WTC11 (cell line): ENCODE data around the gene DYRK2. TPM values are rescaled to one million over a fixed set of nuclear protein-coding genes. Genes with fewer than 3 reads are reported as not detected.
A peak's percentile ranks its signal among the peaks of the same experiment; 100 is the strongest.

Experiments
- ATAC-seq: fragments of 200-7000 bp; cut with Tn5 transposase; 2 replicates; pipeline ENCODE4 v1.10.0; 2021; ENCODE audit warnings: mild to moderate bottlenecking, moderate library complexity
- CTCF ChIA-PET: fragments of 300-600 bp; sonication (Branson Sonifier 250); formaldehyde crosslinking; loops from one replicate; lab custom pipeline; 2021; ENCODE audit warnings: antibody characterized with exemption; lab: Charles Lee
- POLR2A ChIA-PET: fragments of 350-600 bp; sonication (Branson Sonifier 250); formaldehyde crosslinking; loops from one replicate; lab custom pipeline; 2021; ENCODE audit warnings: antibody characterized with exemption; lab: Charles Lee
- DNase-seq: peaks from one replicate; pipeline ENCODE4 v3.0.0; 2021; ENCODE audit warnings: low spot score
- H3K27ac Mint-ChIP-seq: 2 replicates; pipeline ENCODE4 v1.8.0; 2021; ENCODE audit warnings: mixed read lengths
- H3K27me3 Mint-ChIP-seq: 2 replicates; pipeline ENCODE4 v1.8.0; 2021; ENCODE audit warnings: low read depth, mild to moderate bottlenecking, moderate library complexity, mixed read lengths
- H3K36me3 Mint-ChIP-seq: 2 replicates; pipeline ENCODE4 v1.8.0; 2021; ENCODE audit warnings: mixed read lengths
- H3K4me1 Mint-ChIP-seq: 2 replicates; pipeline ENCODE4 v1.8.0; 2022; ENCODE audit warnings: mixed read lengths
- H3K4me3 Mint-ChIP-seq: 2 replicates; pipeline ENCODE4 v1.8.0; 2021; ENCODE audit warnings: mild to moderate bottlenecking, moderate library complexity, mixed read lengths
- H3K9me3 Mint-ChIP-seq: 2 replicates; pipeline ENCODE4 v1.8.0; 2021; ENCODE audit warnings: mixed read lengths
- ARID4B ChIP-seq: sonication (generic); formaldehyde crosslinking; IDR thresholded peaks from 2 replicates; pipeline ENCODE4 v1.8.0; 2023; ENCODE audit warnings: missing genetic modification reagents, mild to moderate bottlenecking, borderline replicate concordance
- FOXK1 ChIP-seq: sonication (generic); formaldehyde crosslinking; IDR thresholded peaks from 2 replicates; pipeline ENCODE4 v1.8.0; 2022; ENCODE audit warnings: mild to moderate bottlenecking, moderate library complexity, missing genetic modification reagents
- FOXP4 ChIP-seq: sonication (generic); formaldehyde crosslinking; IDR thresholded peaks from 2 replicates; pipeline ENCODE4 v1.8.0; 2022; ENCODE audit warnings: mild to moderate bottlenecking, missing genetic modification reagents
- IRF2 ChIP-seq: sonication (generic); formaldehyde crosslinking; IDR thresholded peaks from 2 replicates; pipeline ENCODE4 v1.8.0; 2022; ENCODE audit warnings: low read depth, missing genetic modification reagents, borderline replicate concordance
- NR3C1 ChIP-seq: sonication (generic); formaldehyde crosslinking; conservative IDR thresholded peaks from 2 replicates; pipeline ENCODE4 v1.8.1; 2023; ENCODE audit warnings: low read depth, mild to moderate bottlenecking, missing genetic modification reagents
- SMAD3 ChIP-seq: sonication (generic); formaldehyde crosslinking; IDR thresholded peaks from 2 replicates; pipeline ENCODE4 v1.8.0; 2022; ENCODE audit warnings: missing genetic modification reagents, mild to moderate bottlenecking, borderline replicate concordance
- SMAD4 ChIP-seq: sonication (generic); formaldehyde crosslinking; IDR thresholded peaks from 2 replicates; pipeline ENCODE4 v1.8.0; 2022; ENCODE audit warnings: mild to moderate bottlenecking, missing genetic modification reagents
- SP1 ChIP-seq: sonication (generic); formaldehyde crosslinking; conservative IDR thresholded peaks from 2 replicates; pipeline ENCODE4 v1.8.1; 2022; ENCODE audit warnings: missing genetic modification reagents
- TCF7 ChIP-seq: sonication (generic); formaldehyde crosslinking; IDR thresholded peaks from 2 replicates; pipeline ENCODE4 v1.8.0; 2022; ENCODE audit warnings: mild to moderate bottlenecking, low read depth, missing genetic modification reagents, moderate library complexity
- USF2 ChIP-seq: sonication (generic); formaldehyde crosslinking; IDR thresholded peaks from 2 replicates; pipeline ENCODE4 v1.8.1; 2023; ENCODE audit warnings: mild to moderate bottlenecking, missing genetic modification reagents, moderate library complexity
- ZNF121 ChIP-seq: sonication (generic); formaldehyde crosslinking; IDR thresholded peaks from 2 replicates; pipeline ENCODE4 v1.8.0; 2023; ENCODE audit warnings: missing genetic modification reagents
- ZNF396 ChIP-seq: fragments of 250-450 bp; sonication (Bioruptor Pico); IDR thresholded peaks from 2 replicates; pipeline ENCODE4 v1.8.0; 2021; ENCODE audit warnings: mild to moderate bottlenecking, moderate library complexity, borderline replicate concordance
- ZSCAN18 ChIP-seq: fragments of 250-450 bp; sonication (Bioruptor Pico); IDR thresholded peaks from 2 replicates; pipeline ENCODE4 v2.1.2; 2022; ENCODE audit warnings: mild to moderate bottlenecking, moderate library complexity
- total RNA-seq: library from RNA; stranded (reverse); gene quantifications from 3 replicates; pipeline ENCODE4 v1.2.3, GENCODE V29; 2021
- TF ChIP-seq, protein P1 (sequence below): sonication (generic); formaldehyde crosslinking; IDR thresholded peaks from 2 replicates; pipeline ENCODE4 v1.8.0; 2022; ENCODE audit warnings: mild to moderate bottlenecking, missing genetic modification reagents

The DYRK2 gene
- total RNA-seq, 1 experiment from 2014 or later: 36.1 TPM

- peaks cover 6% of the 10 kb centered on the region; the same call in 1 of the 2 replicates for H3K9me3 Mint-ChIP-seq
- H3K27me3 Mint-ChIP-seq: no peaks in the 10 kb centered on the region; the same call in 1 of the 2 replicates
- peak overlapping the region; percentile 81 for H3K27ac Mint-ChIP-seq
- H3K4me1 Mint-ChIP-seq: peaks cover 29% of the 10 kb centered on the region
- ATAC-seq (peak; percentile 4), DNase-seq (peak; percentile 26)
- peaks cover 3% of the 10 kb centered on the region for H3K36me3 Mint-ChIP-seq
- ChIA-PET POLR2A (interaction anchor here (0.7 to 1.5 kb wide), 5 partner anchors 11 to 291 kb away, joined by 3 to 5 read pairs (median 3); no protein-coding TSS in a partner anchor), CTCF (interaction anchor here (0.8 to 1.7 kb wide), 7 partner anchors 8 to 296 kb away, joined by 3 to 6 read pairs (median 3); no protein-coding TSS in a partner anchor)
- H3K4me3 Mint-ChIP-seq: peak overlapping the region; percentile 95
- TF ChIP-seq SMAD3 (CRISPR knock-in tag): no peak
- no peak for TF ChIP-seq IRF2
- peak; percentile 85; the same call in 1 of the 2 replicates for TF ChIP-seq ZNF121
- TF ChIP-seq SMAD4: no peak
Observed at GRCh38 chr12:67647181-67647798, 1.3 kb upstream of the DYRK2 start.

DNA sequence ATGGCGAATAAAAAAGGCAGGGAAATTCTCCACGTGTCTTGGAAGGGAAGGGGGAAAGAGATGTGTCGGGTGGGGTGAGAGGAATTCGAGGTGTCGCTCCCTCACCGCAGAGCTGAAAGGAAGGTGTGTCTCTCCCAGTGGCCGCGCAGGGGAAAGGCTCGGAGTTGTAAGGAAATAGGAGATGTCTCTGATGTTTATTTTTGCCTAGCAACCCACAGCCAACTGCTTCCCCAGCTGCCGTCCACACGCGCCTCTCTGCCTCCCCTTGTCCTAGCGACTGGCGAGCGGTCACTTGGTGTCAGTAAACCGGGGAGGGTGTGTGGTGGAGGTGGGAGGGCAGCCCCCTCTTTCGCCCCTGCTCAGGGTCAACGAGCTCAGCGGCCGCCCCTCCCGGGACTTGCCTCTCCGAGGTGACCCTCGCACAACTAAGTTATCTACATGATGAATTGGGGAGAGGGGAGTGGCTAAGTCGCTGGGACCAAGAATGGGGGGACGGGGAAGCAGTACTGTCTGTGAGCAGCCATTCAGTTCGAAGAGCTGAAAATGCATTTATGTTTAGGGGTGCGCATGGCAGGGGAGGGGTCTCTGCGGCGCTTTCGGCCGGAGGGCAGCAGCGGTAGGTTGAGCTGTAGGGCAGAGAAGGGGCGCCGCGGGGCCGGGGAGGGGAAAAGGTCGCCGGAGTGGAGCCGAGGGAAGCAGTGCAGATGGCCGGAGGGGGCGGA, 585 bp upstream of the DYRK2 start:
- CTCF ChIA-PET: interaction anchor here (0.8 to 1.7 kb wide), 7 partner anchors 9 to 295 kb away, joined by 3 to 8 read pairs (median 5); no protein-coding TSS in a partner anchor
- peaks cover 29% of the 10 kb centered on the region for H3K4me1 Mint-ChIP-seq
- peak overlapping the region; percentile 81 for H3K27ac Mint-ChIP-seq
- ATAC-seq: peak; percentile 72
- peaks cover 3% of the 10 kb centered on the region for H3K36me3 Mint-ChIP-seq
- H3K27me3 Mint-ChIP-seq: no peaks in the 10 kb centered on the region; the same call in 1 of the 2 replicates
- DNase-seq: peak; percentile 70
- TF ChIP-seq ZNF121: no peak
- TF ChIP-seq USF2 (CRISPR knock-in tag): 0 out of 2 replicates have a peak, but pooled peaks have one; percentile 8
- TF ChIP-seq ZNF396: no peak
- no peak for TF ChIP-seq TCF7 (CRISPR knock-in tag)
- TF ChIP-seq, protein P1, sequence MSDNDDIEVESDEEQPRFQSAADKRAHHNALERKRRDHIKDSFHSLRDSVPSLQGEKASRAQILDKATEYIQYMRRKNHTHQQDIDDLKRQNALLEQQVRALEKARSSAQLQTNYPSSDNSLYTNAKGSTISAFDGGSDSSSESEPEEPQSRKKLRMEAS (CRISPR knock-in tag): peak; percentile 49
- TF ChIP-seq SP1: 0 out of 2 replicates have a peak, but pooled peaks have one; percentile 4
- TF ChIP-seq ARID4B (CRISPR knock-in tag): 0 out of 2 replicates have a peak, but pooled peaks have one; percentile 45
- TF ChIP-seq NR3C1 (CRISPR knock-in tag): 0 out of 2 replicates have a peak, but pooled peaks have one; percentile 42
- TF ChIP-seq ZSCAN18 (CRISPR knock-in tag): no peak
- TF ChIP-seq FOXP4 (CRISPR knock-in tag): 0 out of 2 replicates have a peak, but pooled peaks have one; percentile 18
- TF ChIP-seq FOXK1 (CRISPR knock-in tag): peak; percentile 33
- TF ChIP-seq, all 79 proteins: peak for 7
- POLR2A ChIA-PET: interaction anchor here (0.7 to 1.5 kb wide), 6 partner anchors 11 to 292 kb away, joined by 3 to 5 read pairs (median 3); no protein-coding TSS in a partner anchor
- H3K4me3 Mint-ChIP-seq: peak overlapping the region; percentile 95
- peaks cover 6% of the 10 kb centered on the region; the same call in 1 of the 2 replicates for H3K9me3 Mint-ChIP-seq
